GM15510 (cell line): ENCODE measurements around the gene SH2B2.

ENCODE experiments used
- POLR2A ChIP-seq: IDR thresholded peaks from 3 replicates; pipeline ENCODE4 v1.6.1; 2011; ENCODE audit warnings: borderline replicate concordance; ENCODE audit not compliant: insufficient read length; ENCODE audit errors: extremely low read depth

The SH2B2 gene

DNA sequence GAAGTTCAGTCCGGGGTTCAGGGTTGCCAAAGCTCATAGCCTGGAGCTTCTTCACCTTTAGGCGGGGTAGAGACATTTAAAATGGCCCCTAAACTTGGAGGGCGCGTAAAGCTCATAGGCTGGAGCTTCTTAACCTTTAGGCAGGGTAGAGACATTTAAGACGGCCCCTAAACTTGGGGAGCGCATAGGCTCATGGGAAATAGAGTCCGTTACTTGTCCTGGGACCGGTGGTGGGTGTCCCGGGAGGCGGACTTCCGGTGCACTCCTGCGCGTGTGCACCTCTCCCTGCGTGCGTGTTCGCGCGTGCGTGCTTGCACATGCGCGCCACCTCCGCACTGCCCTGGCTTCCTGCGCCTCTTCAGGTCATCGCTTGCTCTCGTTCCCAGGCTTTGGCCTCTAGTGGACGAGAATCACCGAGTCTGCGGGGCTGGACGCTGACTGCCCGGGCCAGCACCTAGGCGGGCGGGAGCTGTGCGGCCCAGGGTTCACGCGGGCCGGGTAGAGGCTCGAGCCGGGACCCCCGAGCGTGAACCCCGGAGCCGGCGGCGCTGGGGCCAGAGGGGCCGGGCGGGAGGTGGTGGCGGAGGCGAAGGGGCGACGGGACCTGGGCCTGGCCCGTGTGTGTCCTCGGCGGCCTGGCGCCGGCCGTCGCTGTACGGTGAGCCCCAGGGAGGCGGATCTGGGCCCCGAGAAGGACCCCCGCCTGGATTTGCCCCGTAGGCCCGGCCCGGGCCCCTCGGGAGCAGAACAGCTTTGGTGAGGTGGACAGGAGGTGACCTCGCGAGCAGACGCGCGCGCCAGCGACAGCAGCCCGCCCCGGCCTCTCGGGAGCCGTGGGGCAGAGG is 77.1 kb downstream of the SH2B2 start:
- TF ChIP-seq POLR2A: peak; percentile 71
